GM19351 (cell line): ENCODE data around the gene RMC1.
"Not testable (repeated sequence)": the region's sequence is repeated elsewhere in the genome, so short reads cannot be mapped to it uniquely, and the experiment has no call there.

ENCODE experiments used
- ATAC-seq: cut with Tn5 transposase; IDR thresholded peaks from one replicate; pipeline ENCODE4 v1.9.1; 2021; ENCODE audit warnings: mild to moderate bottlenecking, moderate library complexity; ENCODE audit not compliant: unreplicated experiment

RMC1 gene

DNA sequence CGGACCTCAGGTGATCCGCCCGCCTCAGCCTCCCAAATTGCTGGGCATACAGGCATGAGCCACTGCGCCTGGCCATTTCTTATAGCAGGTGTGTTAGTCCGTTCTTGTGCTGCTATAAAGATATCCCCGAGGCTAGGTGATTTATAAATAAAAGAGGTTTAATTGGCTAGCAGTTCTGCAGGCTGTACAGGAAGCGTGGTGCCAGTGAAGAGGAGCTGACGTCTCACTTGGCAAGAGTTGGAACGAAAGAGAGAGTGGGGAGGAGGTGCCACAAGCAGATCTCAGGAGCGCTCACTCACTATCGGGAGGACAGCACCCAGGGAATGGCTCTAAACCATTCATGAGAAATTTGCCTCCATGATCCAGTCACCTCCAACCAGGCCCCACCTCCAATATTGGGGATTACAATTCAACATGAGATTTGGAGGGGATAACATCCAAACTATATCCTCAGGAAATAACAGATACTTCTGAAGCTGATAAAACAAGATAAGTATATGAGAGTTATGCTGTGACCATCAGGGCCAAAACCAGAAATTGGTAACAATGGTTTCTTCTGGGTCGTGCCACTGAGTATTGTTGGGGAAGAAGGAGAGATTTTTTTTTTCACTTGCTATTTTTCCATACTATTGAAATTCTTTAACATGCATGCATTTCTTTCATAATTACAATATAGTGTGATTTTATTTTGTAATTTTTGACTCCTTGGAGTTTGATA, 7.4 kb upstream of the RMC1 start:
- no peak for ATAC-seq

DNA sequence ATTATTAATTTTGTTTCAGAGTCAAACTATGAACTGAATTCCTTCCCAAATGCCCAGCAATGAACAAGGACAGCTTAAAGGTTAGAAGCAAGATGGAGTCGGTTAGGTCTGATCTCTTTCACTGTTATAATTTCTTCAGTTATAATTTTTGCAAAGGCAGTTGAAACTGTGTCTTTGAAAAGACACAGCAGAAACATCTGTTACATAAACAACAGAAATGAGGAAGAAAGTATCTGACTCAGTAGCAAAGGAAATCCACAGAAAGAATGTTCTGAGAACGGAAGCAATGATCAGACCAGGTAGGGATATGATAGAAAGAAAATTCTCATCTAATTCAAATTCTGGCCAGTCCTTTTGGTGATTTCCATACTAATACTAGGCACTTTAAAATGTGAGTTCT, 5.2 kb upstream of the RMC1 start:
- no peak for ATAC-seq

DNA sequence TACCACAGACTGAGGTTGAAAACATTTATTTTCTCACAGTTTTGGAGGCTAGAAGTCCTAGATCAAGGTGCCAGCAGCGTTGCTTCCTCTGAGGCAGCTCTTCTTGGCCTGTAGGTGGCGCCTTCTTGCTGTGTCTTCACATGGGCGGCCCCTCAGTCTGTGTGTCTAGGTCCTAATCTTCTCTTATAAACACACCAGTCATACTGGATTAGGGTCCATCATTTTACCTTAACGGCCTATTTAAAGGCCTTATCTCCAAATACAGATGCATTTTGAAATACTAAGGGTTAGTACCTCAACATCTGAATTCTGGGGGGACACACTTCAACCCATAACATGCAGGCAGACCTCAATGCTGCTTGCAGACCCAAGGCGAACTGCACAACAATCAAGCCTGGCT, 4.4 kb upstream of the RMC1 start:
- peak; percentile 40 for ATAC-seq

DNA sequence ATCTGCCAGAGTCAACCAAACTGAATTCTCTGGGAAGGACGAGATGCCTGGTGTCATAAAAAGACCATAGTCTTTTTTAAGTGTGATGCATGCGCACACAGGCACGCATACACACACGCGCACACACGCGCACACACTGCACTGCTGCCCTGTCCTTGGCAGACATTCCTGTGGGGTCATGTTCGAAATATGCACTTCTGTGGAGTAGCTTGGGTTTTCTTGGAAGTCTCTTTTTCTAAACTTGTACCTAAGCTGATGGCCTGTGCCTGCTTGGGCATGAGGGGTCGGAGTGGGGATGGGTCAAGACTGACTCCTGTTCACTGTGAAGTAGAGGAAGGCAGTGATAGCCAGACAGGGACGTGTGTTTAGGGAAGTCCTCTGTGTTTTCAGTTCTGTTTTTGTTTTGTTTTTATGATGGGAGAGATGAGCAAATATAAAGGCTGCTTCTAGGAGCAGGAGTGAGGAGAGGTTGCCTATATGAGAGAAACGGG, 4.0 kb upstream of the RMC1 start:
- ATAC-seq, result no peak

DNA sequence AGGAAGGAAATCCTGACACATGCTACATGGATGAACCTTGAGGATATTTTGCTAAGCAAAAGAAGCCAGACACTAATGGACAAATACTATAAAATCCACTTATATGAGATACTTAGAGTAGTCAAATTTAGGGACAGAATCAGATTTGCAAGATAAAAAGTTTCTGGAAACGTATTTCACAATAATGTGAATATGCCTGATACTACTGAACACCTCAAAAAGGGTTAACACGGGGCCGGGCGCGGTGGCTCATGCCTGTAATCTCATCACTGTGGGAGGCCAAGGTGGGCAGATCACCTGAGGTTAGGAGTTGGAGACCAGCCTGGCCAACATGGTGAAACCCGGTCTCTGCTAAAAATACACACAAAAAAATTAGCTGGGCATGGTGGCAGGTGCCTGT, 1.7 kb upstream of the RMC1 start:
- no peak for ATAC-seq

DNA sequence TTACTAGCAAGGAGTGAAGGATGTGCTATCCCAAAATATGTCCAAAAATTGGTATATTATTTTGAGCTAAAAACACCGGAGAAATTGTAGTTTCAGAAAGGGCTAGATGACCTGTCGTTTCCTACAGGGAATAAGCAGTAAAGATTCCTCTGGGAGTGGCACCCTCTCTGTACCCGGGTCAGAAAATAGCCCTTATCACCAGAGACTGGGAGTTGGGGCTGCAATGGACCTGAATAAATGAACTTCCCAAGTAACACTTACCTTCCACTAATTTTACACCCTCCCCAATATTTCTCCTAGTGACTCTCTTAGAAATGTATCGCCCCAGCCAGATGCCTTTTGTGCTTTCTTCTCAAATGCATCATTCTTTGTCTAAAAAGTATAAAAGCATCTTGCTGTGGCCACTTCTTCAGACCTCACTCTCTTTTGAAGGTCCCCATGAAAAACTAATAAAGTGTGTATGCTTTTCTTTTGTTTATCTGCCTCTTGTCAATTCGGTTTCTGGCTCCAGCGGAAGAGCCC, 734 bp upstream of the RMC1 start:
- ATAC-seq, result no peak

DNA sequence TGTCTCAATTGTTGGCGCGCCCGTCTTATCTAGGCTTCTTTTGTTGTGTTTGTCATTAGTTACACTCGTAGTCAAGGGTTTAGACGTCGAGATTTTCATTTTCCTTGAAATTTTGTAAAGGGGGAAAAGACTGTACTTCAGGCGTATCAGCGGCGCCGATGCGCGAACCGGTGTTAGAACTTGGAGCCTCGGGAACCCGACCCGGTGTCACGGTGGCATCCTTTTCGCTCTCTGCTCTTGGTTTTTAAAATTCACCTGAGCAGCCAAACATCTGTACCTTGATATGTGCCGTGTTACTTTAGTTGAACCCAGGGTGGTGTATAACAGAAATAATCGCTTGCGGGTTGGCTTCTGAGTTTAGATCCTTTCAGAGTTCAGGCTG, 643 bp downstream of the RMC1 start:
- ATAC-seq, result no peak

DNA sequence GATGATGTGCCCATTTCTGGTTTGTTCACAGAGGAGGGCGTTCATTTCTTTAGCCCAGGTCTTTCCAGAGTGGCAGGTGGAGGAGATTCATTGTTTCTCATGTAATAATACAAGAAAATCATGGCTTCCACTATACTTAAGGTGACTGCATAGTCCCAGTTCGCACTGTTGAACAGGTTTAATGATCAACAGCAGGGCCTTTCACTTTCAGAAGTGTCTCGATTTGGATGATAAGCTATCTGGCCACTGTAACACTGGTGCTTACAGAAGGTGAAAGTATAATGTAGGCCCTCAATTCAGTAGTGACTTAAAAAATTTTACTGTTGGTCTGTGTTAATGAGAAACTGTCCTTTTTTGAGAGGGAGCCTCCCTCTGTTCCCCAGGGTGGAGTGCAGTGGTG, 1.4 kb downstream of the RMC1 start:
- ATAC-seq, result peak; percentile 44

DNA sequence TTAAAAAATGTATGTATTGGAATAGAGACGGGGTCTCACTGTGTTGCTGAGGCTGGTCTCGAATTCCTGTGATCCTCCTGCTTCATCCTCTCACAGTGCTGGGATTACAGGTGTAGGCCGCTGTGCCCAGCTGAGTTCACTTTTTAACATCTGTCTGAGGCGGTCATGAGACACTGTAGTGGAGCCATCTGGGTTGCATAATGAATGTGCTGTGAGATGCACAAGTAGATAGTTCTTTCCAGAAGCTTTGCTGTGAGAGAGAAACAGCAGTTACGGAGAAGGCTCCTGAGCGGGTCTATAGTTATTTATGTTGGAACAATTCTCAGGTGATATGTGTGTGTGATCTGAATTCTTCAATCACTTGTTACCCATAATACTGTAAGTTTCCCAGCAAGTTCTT, 3.1 kb downstream of the RMC1 start:
- ATAC-seq, result no peak

DNA sequence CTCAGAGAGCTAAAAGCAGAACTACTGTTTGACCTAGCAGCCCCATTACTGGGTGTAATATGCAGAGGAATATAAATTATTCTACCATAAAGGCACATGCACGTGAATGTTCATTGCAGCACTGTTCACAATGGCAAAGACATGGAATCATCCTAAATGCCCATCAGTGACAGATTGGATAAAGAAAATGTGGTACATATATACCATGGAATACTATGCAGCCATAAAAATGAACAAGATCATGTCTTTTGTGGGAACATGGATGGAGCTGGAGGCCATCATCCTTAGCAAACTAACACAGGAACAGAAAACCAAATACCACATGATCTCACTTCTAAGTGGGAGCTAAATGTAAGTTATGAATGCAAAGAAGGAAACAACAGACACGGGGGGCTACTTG, 7.6 kb downstream of the RMC1 start:
- ATAC-seq, result not testable (repeated sequence)

DNA sequence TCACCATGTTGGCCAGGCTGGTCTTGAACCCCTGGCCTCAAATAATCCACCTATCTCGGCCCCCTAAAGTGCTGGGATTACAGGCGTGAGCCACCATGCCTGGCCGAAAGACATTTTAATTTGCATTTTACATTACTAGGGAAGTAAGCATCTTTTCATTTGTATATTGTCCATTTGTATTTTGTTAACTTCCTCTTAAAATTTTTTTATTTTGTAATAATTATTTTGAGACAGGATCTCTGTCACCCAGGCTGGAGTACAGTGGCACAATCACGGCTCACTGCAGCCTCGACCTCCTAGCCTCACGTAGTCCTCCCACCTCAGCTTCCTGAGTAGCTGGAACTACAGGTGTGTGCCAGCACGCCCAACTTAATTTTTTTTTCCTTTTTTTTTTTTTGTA, 8.9 kb downstream of the RMC1 start:
- not testable (repeated sequence) for ATAC-seq

DNA sequence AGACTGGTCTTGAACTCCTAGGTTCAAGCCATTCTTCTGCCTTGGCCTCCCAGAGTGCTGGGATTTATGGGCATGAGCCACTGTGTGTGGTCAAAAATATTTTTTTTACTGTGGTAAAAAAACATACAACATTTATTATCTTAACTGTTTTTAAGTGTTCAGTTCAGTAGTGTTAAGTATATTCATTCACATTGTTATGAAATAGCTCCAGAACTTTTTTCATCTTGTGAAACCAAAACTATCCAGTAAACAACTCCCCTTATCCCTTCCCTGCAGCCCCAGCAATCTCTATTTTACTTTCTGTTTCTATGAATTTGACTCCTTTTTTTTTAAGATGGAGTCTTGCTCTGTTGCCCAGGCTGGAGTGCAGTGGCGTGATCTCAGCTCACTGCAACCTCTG, 9.3 kb downstream of the RMC1 start:
- no peak for ATAC-seq

DNA sequence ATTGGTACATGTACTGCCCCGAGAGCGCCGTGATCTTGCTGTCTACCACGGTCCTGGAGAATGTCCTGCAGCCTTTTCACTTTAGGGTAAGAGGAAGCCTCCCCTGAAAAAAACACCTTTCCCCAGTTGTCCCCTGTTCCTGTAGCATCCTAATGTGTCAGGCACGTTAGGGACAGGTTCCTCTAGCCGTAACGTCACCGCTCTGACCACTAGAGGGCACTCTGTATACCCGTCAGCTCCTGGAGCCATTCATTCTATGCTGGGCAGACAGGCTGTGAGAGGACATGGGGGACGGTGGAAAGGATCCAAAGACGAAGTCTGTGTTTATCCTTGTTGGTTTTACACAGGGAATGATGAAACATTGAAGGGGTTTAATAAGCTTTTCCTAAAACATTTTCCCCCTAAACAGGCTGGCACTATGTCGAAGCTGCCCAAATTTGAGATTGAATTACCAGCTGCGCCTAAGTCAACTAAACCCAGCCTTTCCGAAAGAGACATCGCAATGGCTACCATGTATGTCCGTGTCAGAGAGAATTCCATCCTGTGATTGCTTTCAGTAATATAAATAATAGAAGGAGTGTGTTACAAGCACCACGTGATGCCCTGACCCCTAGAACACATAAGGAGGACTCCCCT, 12.7 kb downstream of the RMC1 start:
- peak; percentile 91 for ATAC-seq

DNA sequence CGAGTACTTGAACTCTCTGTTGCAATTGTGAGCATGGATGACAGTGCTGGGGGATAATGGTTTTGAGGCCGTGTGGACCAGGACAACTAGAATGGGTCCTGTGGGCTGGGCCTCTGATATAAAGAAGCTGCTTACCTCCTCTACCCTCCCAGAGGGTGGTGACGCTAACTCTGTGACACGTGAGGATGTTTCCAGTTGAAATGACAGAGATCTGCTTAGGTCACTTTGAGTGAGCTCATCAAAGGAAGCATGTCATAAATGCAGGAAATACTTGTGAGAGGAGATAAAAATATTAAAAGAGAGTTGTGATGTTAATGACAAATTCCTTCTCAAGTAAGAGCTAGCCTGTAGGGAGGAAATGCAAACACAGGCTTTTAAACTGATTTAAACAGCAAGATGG, 16.4 kb downstream of the RMC1 start:
- ATAC-seq, result no peak

DNA sequence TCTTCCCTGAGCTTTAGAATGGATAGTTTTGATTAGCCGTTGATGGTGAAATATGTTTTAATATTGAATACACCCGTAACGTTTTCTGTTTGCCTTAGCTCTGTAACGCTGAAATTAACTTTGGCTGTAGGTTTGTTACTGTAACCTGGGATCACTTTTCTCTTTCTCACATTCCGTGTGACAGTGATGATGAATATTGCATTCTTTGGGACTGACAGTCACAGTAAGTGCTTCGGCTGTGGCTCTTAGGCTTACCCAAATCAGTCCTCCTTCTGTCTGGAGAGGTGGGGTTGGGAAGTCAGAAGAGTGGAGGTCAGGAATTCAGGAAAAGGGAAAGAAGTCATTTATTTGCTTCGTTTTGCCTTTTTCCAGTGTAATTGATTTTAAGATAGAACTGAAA, 18.0 kb downstream of the RMC1 start:
- ATAC-seq, result no peak

DNA sequence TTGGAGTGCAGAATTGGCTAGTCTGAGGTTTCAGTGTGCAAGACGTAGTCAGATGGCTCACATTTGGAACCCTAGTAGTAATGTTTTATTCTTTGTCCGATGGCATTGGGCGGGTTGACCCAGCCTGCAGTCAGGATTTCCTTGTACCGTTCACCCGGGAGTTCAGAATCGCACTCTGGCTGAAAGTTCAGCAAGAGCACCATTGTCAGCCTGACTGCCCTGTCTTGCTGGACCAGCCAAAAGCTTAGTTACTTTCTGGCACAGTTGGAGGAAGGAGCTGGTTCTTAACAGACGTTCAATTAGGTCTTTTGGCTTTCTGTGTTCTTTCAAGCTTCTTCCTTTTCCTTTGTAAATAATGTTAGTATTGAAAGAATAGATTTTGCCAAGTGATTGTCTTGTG, 18.6 kb downstream of the RMC1 start:
- ATAC-seq, result no peak

DNA sequence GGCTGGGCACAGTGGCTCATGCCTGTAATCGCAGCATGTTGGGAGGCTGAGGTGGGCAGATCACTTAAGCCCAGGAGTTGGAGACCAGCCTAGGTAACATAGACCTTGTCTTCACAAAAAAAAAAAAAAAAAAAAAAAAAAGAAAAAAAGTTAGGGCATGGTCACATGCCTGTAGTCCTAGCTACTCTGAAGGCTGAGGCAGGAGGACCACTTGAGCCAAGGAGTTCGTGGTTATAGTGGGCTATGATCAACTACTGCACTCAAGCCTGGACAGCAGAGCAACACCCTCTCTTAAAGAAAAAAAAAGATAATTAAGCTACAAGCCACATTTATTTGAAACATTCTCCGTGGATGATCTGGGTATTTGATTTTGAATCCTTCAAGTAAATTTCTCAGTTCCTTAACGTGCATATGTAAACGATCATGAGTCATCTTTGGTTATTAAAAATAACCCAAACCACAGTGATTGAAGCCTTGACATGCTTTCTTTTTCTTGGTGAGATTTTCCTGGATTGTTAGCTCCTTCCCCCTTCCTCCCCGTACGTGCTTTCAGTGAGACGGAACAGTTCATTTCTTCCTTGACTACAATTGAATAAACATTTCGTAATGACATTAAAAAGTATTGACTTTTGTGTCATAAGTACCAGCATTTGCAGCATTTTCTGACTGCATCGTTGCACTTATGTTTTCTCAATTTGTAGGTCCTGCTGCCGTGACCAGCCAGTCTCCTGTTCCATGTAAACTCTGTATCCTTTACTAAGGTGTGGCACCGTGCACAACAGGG, 20.3 kb downstream of the RMC1 start:
- no peak for ATAC-seq

DNA sequence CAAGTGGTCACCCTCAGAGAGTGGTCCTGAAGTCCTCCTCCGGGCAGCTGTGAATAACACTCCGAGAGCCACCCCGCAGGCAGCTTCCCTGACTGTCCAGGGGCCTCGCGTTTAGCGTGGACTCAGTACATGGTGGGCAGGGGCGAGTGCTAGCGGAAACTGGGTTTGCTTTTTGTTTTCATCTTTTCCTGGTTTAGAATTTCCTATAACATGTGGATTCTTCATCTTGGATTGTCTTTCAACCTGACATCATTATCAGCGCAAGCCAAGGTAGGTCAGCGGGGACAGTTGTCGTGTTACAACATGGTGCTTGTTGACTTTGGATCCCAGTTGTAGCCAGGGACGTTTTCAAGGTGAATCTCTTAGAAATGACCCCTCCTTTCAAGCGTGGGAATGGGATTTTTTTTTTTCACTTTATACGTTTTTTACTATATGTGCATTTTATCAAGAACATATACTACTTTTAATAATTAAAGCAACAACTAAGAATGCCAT, 20.9 kb downstream of the RMC1 start:
- no peak for ATAC-seq

DNA sequence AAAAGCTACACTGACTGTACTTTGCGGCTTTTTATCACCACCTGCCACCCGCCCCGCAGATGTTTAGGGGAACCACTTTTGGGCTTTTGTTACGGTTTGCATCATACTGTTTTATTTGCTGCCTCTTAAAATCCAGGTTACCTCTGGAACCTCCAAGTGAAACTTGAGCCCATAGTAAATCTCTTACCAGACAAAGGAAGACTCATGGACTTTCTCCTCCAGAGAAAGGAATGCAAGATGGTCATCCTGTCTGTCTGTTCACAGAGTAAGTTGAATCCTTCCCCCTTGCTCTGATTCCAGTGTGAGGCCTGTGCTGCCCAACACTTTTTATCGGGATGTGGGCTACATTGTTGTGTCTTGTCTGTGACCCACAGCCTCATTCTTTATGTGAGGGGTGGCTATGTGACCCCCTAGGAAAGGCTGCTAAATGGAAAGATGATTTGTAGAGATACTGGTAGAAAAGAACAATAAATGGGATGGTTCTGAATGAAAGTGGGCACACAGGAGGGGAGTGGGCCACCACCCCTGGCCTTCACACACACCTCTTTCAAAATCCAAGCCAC, 23.3 kb downstream of the RMC1 start:
- no peak for ATAC-seq

DNA sequence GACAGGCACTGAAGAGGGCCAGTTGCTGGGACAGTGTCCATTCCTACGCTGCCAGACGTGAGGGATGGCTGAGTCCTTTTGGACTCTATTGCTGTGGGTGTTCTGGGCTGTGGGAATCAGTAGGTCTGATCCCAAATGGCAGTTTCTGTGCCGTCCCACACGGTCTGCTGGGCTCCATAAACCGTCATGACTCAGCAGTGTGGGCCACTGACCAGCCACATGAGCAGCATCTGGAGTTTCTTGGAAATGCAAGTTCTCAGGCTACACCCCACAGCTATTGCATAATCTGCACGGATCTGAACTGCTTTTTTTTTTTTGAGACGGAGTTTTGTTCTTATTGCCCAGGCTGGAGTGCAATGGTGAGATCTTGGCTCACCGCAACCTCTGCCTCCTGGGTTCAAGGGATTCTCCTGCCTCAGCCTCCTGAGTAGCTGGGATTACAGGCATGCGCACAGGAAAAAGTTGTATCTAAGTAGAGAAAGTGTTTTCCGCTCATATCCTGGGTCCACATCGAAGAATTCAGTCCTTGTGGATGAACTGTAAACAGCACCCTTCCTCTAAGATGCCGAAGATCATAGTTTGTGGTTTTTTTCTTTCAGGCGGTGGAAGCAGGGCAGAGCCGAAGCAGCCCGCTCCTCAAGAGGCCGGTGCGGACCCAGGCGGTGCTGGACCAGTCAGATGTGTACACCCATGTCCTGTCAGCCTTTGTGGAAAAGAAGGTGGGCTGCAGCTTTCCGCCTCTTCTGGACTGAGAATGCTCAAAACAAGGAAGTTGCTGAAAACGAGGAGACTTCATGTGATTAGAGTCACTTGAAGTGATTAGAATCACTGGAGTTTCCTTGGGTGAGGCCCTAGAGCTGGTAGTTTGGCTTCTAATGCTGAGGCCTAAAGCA, 25.5 kb downstream of the RMC1 start:
- no peak for ATAC-seq
